Limb (tissue), 2 donors: ENCODE measurements around the gene SOX18.

Source experiments
- DNase-seq, 2 donors: peaks; one replicate each; pipeline ENCODE4 v3.0.0-alpha.2; 2016; ENCODE audit errors: extremely low spot score in 2 of 2

SOX18 gene

GRCh38 chr20:64069209-64069613, 19.8 kb upstream of the SOX18 start:
- DNase-seq = no peak

GRCh38 chr20:64068386-64069208, 19.2 kb upstream of the SOX18 start:
- DNase-seq = no peak

- DNase-seq = no peak
These were observed 18.4 kb upstream of the SOX18 start for GRCh38 chr20:64067733-64068307.

- no peak for DNase-seq
These were observed 17.7 kb upstream of the SOX18 start for GRCh38 chr20:64067005-64067632.

- DNase-seq = no peak
These were observed 16.5 kb upstream of the SOX18 start for GRCh38 chr20:64065974-64066343.

- DNase-seq = no peak
These were observed 15.9 kb upstream of the SOX18 start for GRCh38 chr20:64065062-64065973.

- DNase-seq = no peak
These were observed 14.8 kb upstream of the SOX18 start for GRCh38 chr20:64064145-64064698.

GRCh38 chr20:64063389-64064144, 14.1 kb upstream of the SOX18 start:
- no peak for DNase-seq

- peak; percentile 94 to 98 for DNase-seq
These were observed 13.4 kb upstream of the SOX18 start, which contains the start of gene TCEA2 for GRCh38 chr20:64062596-64063388. TCEA2 (plus strand) TSS chr20:64063198; CDS start chr20:64063313, 115 bp downstream.

- no peak for DNase-seq
These were observed 12.8 kb upstream of the SOX18 start for GRCh38 chr20:64062276-64062595.

GRCh38 chr20:64058536-64058935, 9.1 kb upstream of the SOX18 start:
- DNase-seq = no peak

GRCh38 chr20:64057628-64058498, 8.4 kb upstream of the SOX18 start:
- DNase-seq = peak; percentile 50 to 87

GRCh38 chr20:64056889-64057627, 7.6 kb upstream of the SOX18 start:
- no peak for DNase-seq

- no peak for DNase-seq
These were observed 7.1 kb upstream of the SOX18 start for GRCh38 chr20:64056639-64056888.

- no peak for DNase-seq
These were observed 6.6 kb upstream of the SOX18 start for GRCh38 chr20:64055893-64056638.

GRCh38 chr20:64055396-64055892, 6.0 kb upstream of the SOX18 start:
- DNase-seq = no peak

- DNase-seq = peak; percentile 62 to 70
These were observed 4.6 kb upstream of the SOX18 start for GRCh38 chr20:64053841-64054661.
